Fibroblast of skin of left biceps (primary cell): ENCODE data around the gene MPZL2.
A peak's percentile ranks its signal among the peaks of the same experiment; 100 is the strongest.
"Not testable (repeated sequence)": the region's sequence is repeated elsewhere in the genome, so short reads cannot be mapped to it uniquely, and the experiment has no call there.

Source experiments
- DNase-seq, 2 experiments: peaks; one replicate each; pipeline ENCODE4 v3.0.0-alpha.2; 2013; ENCODE audit warnings: low read depth in 2 of 2

MPZL2 gene

DNA sequence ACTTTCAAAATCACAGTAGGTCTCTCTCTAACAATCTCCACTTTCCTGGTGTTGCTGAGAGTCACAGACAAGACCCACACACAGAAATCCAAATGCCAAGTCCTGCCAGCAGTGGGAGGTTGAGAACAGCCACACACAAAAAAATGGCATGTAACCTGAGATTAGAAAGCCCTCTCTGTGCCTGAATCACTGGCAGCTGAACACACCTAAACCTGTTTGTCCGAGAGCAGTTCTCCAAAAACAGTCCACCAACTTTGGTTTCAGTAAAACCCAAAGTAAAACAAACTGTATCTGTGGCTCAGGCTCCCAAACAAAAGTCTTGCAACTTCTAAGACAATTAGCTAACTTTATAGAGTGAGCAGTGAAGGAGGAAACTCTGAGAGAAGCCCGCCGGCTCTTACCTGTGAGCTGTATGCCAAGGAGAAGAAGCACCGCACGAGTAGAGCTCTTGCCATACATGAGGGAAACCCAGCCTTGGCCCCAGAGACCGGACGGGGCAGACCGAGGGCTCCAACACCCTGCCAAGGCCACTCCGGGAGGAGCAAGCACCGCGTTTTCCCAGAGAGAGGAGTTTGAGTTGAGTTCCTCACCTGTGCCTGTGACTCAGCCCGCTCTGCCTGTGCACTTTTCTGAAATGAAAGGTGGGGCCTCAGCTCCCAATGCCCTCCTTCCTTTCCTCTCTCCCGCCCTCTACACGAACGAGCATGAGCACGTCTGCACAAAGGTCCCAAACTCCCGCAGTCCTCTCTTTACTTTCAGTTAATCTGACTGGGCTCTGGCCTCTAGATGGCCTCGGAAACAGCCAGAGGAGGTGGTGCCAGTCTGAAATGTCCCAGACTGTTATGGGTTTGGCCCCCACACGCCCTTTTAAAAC is at the start of gene MPZL2:
Gene MPZL2 (minus strand): TSS at position 603 of the 874 bp plus-strand sequence. CDS start 144 bp downstream, at position 459.
- no peak for DNase-seq

DNA sequence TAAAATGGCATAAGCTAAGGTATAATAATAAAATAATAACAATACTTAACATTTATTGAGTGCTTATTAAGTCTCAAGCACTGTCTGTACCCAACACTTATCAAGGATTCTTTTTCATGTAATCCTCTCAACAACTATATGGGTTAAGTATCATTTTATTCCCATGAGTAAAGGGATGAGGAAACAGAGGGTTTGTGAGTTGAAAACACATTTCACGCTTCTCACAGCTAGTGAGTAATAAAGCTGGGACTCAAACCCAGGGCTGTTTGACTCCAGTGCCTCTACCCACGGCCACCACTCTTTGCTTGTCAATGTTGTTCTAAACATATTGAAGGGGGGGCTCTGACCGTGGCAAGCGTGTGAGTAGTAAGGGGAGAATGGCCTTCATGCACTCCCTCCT is 49.1 kb upstream of the MPZL2 start:
- DNase-seq = no peak

DNA sequence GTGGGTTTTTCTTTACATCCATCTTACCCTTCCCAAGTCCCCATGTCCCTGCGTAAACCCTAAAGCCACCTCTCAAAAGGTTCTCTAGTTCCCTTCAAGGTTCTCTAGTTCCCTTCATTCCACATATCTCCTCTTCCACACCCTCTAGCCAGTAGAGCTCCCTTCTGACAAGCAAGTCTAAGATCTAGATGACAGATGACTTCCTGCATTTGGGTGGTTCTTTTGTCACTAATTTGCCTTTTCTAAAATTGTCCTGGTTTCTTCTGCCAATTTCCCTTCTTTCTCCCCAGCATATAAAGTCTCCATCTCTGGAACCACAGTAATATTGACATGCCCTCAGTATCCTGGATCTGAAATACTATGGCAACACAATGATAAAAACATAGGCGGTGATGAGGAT is 48.2 kb upstream of the MPZL2 start:
- no peak for DNase-seq

DNA sequence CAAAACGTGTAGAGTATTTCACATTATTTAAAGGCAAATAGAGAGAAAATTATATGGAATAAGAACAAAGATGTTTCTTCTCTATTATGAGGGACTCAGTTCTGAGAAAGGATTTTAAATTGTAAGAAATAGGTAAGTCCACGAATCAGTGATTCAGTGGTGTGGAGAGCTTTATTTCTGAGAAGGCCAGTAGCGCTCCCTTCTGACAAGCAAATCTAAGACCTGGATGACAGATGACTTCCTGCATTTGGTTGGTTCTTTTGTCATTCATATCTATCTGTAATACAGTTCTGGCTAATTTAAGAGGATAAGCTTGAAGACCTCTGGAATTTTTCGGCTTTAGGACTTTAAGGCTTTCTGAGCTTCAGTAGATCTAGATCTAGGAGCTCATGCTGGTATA is 47.4 kb upstream of the MPZL2 start:
- no peak for DNase-seq

DNA sequence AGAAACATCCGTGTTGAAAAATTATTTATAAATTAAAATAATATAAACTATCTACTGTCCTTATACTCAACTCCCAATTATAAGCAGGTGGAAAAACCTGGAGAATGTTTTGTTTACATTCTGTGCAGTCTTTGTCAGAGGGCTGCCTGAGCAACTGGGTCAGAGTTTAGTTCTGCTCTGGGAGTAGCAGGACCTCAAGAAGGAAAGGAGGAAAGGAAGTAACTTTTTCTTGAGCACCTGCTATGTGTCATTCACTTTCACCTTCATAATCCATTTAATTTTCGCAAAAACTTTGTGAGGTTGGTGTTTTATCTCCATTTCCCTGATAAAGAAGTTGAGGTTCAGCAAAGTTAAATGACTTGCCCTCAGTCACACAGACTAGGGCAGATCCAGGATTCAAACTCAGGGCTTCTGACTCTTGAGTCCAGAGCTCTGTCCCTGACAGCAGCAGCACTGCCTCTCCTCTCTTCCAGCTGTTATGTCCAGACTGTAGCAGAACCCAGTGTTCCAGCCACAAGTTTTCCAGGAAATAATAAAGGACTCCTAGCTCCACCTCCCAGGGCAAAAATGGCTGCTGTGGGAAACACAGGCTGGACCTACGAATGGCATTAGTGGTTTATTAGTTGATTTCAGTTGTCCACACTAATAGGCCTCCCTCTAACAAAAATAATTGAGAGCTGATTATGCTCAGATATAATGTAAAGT is 46.8 kb upstream of the MPZL2 start:
- no peak for DNase-seq

DNA sequence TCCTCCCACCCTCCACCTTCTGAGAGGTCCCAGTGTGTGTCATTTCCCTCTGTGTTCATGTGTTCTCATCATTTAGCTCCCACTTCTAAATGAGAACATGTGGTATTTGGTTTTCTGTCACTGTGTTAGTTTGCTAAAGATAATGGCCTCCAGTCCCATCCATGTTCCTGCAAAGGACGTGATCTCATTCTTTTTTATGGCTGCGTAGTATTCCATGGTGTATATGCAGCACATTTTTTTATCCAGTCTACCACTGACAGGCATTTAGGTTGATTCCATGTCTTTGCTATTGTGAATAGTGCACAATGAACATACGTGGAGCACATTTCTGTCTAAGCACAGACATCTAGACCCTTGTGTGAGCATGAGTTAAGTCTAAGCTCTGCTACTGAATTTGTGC is 46.2 kb upstream of the MPZL2 start:
- no peak for DNase-seq

DNA sequence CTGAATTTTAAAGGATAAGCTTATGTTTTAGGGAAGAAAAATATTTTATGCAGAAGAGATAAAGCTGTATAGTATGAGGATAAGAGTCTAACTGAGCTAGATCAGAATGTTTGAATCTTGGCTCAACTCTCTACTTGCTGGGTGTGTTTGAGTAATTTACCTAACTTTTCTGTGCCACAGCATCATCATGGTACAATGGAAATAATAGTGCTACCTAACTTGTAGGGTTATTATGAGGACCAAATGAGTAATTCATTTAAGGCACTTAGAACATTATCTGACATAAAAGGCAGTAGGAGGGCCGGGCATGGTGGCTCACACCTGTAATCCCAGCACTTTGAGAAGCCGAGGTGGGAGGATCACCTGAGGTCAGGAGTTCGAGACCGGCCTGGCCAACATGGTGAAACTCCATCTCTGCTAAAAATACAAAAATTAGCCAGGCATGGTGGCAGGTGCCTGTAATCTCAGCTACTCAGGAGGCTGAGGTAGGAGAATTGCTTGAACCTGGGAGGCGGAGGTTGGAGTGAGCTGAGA is 45.0 kb upstream of the MPZL2 start:
- not testable (repeated sequence) for DNase-seq

DNA sequence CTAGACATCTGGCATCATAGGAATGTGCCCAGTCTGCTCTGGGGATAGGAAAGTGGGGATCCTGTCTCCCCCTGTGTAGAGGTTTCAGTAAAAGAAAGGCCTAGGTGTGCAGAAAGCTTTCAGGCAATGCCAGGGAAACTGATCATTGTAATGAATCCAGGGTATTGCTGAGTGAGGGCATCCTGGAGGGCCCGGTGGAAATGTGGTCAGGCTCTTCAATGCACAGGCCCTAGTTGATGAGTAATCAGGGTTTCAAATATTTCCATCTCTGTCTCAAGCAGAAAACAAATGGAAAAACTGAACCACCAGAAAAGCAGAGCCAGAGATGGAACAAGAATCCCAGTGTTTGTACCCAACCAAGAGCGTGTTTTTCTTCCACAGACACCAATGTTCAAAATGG is 42.5 kb upstream of the MPZL2 start:
- DNase-seq = no peak

DNA sequence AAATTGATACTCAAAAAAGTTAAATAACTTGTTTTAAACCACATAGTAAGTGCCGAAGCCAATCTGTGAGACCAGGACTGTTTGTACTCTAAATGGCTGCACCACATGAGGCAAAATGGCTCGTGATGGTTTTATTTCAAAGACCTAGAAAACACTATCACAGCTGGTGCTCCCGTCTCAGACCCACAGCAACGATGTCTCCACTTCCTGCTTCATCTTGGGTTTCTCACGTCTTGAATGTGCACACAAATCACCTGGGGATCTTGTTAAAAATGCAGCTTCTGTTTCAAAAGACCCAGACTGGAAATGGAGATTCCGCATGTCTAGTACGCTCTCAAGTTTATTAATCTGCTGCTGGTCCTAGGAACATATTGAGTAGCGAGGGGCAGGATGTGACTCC is 41.6 kb upstream of the MPZL2 start:
- DNase-seq = no peak

DNA sequence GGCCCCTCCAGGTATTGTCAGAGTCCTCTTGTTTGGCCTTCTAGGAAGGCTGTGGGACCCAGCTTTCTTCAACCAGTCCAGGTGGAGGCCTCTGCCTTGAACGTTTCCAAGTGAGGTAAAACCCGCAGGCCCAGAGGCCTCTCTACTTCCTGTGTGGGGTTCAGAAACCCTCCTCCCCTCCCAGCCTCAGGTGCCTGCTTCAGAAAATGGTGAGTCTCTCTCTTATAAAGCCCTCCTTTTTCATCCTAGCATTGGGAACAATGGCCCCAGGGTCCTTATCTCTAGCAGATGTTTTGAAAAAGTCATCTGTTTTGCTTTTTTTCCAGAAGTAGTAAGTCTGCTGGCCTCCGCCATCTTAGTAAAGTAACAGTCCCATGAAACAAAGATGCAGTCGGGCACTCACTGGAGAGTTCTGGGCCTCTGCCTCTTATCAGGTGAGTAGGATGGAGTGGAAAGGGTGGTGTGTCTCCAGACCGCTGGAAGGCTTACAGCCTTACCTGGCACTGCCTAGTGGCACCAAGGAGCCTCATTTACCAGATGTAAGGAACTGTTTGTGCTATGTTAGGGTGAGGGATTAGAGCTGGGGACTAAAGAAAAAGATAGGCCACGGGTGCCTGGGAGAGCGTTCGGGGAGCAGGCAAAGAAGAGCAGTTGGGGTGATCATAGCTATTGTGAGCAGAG is 40.6 kb upstream of the MPZL2 start, which contains the start of gene CD3E:
Gene CD3E (plus strand): TSS at position 163 of the 681 bp plus-strand sequence. CDS start 223 bp downstream, at position 386.
- DNase-seq = no peak

DNA sequence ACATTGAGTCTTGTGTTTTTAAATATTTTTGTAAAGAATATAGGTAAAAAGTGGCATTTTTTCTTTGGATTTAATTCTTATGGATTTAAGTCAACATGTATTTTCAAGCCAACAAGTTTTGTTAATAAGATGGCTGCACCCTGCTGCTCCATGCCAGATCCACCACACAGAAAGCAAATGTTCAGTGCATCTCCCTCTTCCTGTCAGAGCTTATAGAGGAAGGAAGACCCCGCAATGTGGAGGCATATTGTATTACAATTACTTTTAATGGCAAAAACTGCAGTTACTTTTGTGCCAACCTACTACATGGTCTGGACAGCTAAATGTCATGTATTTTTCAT is 40.1 kb upstream of the MPZL2 start:
- DNase-seq = no peak

DNA sequence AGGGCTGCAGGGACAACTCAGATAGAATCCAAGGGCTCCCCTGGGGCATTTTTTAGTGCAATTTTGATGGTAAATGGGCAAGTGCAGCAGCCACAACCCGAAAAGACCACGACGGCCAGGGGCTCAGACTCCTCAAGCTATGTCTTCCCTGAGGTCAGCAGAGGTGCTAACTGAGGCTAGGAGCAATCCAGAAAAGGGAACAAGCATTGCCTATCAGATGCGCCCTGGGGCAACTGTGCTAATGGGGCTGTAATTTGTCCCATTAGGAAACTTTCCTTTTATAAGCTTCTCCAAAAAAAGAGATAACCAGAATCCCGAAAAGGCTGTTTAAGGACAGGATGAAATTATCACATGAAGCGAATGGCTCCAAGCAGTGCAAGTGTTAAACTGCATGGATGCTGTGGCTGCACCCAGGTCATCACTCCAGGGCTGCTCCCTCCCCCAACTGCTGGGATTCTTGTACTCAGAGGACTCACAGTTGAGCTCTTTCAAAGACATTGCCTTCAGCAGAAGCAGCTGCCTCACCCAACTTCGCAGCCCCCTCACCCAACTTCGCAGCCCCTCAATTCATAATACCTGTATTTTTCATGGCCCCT is 37.6 kb upstream of the MPZL2 start:
- no peak for DNase-seq

DNA sequence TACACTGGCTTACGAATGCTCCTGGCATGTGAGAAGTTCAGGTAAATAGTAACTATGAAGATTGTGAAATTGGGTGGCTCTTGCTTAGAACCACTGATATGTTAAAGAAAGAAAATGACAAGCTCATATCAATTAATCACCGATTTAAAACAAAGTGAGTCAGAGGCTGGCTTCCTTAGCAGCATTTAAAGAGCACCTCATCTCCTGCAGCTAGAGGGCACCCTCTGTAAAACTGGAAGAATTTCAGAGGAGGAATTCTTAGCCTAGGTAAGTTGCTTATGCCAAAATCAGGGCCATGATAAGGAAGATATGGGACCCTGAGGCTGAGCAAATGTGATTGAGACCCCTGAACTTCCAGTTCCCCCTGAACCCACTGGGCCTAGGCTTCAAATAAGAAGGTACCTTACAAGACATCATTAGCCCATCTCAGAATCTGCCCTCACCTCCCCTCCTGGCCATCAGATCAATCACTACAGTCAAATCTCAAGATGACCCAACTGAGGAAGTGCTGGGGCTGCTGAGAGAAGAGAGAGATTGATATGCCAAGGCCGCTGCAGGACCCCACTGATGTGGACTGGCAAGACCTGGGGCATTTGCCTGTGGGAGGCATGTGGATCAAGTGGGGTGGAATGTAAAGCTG is 31.8 kb upstream of the MPZL2 start:
- DNase-seq = no peak

DNA sequence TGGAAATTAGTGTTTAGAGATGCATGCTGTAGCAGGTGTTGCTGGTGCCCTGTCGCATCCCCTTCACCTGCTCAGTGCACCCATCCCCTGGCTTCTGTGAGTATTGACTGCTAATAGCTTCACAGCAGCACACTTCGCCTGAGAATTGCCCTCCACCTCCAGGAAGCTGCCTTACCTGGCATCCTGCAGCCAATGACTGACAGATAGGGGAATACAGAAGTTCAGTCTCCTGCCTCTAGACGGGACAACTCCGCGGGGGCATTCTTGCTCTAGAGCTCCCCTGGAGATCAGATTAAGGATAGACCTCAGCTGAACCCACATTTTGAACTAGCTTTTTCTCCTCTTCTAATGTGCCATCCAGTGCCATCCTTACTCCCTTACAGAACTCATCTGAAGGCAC is 31.1 kb upstream of the MPZL2 start:
- DNase-seq = no peak

DNA sequence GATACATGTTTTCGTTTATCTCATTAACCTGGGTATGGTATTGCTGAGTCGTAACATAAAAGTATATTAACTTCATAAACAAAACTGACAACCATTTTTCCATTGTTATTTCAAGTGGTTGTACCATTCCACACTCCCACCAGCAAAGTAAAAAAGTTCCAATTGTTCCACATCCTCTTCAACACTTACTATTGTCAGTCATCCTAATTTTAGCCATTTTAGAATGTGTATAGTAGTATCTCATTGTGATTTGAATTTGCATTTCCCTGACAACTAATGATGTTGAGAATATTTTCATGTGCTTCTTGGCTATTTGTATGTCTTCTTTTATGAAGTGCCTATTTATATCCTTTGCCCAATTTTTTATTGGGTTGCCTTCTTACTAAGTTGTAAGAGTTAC is 30.0 kb upstream of the MPZL2 start:
- DNase-seq = no peak

DNA sequence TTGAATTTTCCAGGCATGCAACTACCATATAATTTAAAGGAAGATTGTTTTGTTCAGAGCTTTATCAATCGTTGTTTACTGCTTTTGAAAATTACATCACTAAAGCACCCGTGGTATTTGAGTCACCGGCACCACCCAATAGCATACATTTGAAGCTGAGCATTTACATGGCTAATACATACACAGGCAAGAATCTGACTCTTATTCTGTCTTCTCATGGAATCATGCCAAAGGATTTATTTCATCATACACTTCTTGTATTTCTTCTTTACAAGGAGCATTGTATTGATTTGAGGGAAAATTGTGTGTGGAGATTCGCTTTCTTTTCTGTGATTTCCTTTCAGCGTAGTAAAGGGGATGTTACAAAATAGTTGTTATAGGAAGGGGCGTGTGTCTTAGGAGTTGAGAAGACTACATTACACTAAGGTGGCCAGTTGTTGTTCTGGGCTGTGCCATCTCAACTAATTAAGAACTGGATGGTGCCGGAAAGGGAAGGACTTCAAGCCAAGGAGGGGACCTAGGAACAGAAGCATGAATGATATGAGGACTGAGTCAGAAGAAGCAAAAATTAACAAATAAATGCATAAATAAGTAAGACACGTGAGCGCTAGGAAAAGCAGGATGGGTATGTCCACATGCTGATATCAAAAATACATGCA is 27.5 kb upstream of the MPZL2 start:
- peak in 1 of 2 experiments; percentile 2 for DNase-seq

DNA sequence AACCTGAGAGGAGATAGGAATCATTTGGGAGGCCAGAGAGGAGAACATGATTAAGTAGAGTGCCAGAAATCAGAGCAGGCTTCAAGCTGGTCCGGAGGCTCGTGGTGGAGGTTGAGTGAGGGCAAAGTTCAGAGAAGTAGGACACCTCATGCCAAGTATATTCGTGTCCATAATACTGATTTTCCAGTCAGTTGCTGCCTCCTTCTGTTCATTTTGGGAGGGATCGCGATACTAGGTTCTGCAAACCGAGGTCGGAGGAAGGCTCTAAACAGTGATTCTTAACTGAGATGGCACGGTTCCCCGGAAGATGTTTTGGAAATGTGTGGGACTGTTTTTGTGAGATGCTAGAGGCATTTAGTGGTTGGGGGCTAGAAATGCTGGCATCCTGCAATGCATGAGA is 26.8 kb upstream of the MPZL2 start:
- no peak for DNase-seq

DNA sequence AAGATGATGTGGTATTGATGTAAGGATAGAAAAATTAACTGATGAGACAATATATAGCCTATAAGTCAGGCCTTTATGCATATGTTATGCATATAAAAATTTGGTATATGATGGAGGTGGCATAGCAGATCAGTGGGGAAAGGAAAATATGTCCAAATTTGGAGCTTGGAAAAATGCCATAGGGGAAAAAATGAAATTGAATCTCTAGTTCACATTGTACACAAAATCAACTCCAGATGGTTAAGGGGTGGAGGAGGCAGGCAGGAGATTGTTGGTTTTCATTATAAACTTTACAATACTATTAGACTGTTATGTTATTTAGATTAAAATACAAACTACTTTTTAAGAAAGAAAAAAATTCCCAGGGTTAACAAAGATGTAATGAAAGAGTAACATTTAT is 25.3 kb upstream of the MPZL2 start:
- peak; percentile 13 to 18 for DNase-seq

DNA sequence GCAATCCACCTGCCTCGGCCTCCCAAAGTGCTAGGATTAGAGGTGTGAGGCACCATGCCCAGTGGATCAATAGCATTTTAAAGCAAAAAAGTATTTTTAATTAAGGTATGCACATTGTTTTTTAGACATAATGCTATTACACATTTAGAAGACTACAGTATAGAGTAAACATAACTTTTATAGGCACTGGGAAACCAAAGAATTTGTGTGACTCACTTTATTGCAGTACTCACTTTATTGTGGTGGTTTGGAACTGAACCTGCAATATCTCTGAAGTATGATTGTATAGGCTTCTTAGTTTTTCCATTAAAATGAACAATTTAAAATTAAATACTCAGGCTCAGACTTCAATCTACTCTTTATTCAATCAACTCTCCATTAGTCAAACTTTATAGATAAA is 22.9 kb upstream of the MPZL2 start:
- peak in 1 of 2 experiments; percentile 9 for DNase-seq

DNA sequence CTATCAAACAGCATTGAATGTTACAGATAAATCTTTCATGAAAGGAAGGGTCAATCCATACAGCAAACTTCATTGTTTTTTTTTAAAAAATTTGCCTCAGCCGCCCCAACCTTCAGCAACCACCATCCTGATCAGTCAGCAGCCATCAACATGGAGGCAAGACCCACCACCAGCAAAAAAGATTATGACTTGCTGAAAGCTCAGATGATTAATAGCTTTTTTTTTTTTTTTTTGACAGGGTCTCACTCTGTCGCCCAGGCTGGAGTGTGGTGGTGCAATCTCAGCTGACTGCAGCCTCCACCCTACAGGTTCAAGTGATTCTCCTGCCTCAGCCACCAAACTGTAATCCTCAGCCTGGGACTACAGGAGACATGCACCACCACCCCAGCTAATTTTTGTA is 22.4 kb upstream of the MPZL2 start:
- DNase-seq = no peak
